Lower lobe of right lung (tissue), 2 donors: ENCODE data around the gene ABHD6. TPM values are rescaled to one million over a fixed set of nuclear protein-coding genes. Genes with fewer than 3 reads are reported as not detected.
"Not testable (repeated sequence)": the region's sequence is repeated elsewhere in the genome, so short reads cannot be mapped to it uniquely, and the experiment has no call there.

Experiments used
- ATAC-seq, 2 donors: fragments of 200-7000 bp; cut with Tn5 transposase; one replicate each; pipeline ENCODE4 v1.9.1; 2020 to 2022; ENCODE audit warnings: mild to moderate bottlenecking in 2 of 2, moderate library complexity in 2 of 2
- DNase-seq: peaks from one replicate; pipeline ENCODE4 v3.0.0-alpha.2; 2020
- H3K27ac ChIP-seq: fragments of 200-600 bp; one replicate; pipeline ENCODE4 v1.8.0; 2022
- H3K27me3 ChIP-seq: fragments of 200-600 bp; one replicate; pipeline ENCODE4 v1.8.0; 2022; ENCODE audit warnings: low read depth
- H3K36me3 ChIP-seq: fragments of 200-600 bp; one replicate; pipeline ENCODE4 v1.8.0; 2022; ENCODE audit warnings: mild to moderate bottlenecking
- H3K4me1 ChIP-seq: fragments of 200-600 bp; one replicate; pipeline ENCODE4 v1.8.0; 2022
- H3K4me3 ChIP-seq: fragments of 200-600 bp; one replicate; pipeline ENCODE4 v1.8.0; 2022; ENCODE audit warnings: mild to moderate bottlenecking
- H3K9me3 ChIP-seq: fragments of 200-600 bp; one replicate; pipeline ENCODE4 v1.8.0; 2022
- intact Hi-C: fragments of 100-400 bp; cut with DNase I; formaldehyde crosslinking; loops from one replicate; pipeline ENCODE4 v1.11.0; 2022
- total RNA-seq: library from RNA; stranded (reverse); fragmentation: NEBNext Ultra II Directional; extraction: Animal tissue kit (Norgen Biotek cat#: 25700); gene quantifications from one replicate; pipeline ENCODE4 v1.2.1, GENCODE V29; 2021
- TF ChIP-seq, protein P1 (sequence below): fragments of 200-600 bp; IDR thresholded peaks from one replicate; pipeline ENCODE4 v1.8.0; 2022; ENCODE audit warnings: antibody characterized with exemption, mild to moderate bottlenecking
- donor health status: DM: no; HTN: yes; CAD: no; lungs with severe emphysema.

The ABHD6 gene
- total RNA-seq, 1 donor from 2014 or later = 16.2 TPM

DNA sequence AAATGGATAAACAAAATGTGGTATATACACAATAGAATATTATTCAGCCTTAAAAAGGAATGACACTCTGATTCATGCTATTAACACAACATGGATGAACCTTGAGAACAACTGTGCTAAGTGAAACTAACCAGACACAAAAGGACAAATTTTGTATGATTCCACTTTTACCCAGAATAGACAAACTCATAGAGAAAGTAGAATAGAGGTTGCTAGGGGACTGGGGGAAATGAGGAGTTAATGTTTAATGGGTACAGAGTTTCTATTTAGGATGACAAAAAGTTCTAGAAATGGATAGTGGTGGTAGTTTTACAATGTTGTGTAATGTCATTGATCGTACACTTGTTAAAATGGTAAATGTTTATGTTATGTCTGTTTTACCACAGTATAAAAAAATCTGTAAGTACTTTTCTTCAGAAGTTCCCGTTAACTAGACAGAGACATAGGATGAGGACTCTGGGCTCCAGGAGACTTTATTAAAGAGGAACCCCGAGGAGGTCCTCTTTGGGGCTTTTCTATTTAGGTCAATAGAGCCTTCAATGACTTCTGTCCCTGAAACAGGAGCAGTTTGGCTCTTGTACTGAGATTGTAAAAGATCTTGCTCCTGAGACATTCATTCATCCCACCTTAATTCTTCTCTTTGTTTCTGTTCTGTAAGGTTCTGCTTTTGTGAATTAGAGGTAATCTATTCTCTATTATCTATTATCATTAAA is 24.5 kb downstream of the ABHD6 start:
- intact Hi-C loops = no loop called here
- Histone ChIP-seq H3K4me3 (no peak overlapping the region), H3K36me3 (peaks cover 33% of the 10 kb centered on the region), H3K27me3 (no peaks in the 10 kb centered on the region), H3K27ac (no peak overlapping the region), H3K4me1 (no peaks in the 10 kb centered on the region), H3K9me3 (no peaks in the 10 kb centered on the region)
- DNase-seq = no peak
- no peak for ATAC-seq
- TF ChIP-seq, protein P1, sequence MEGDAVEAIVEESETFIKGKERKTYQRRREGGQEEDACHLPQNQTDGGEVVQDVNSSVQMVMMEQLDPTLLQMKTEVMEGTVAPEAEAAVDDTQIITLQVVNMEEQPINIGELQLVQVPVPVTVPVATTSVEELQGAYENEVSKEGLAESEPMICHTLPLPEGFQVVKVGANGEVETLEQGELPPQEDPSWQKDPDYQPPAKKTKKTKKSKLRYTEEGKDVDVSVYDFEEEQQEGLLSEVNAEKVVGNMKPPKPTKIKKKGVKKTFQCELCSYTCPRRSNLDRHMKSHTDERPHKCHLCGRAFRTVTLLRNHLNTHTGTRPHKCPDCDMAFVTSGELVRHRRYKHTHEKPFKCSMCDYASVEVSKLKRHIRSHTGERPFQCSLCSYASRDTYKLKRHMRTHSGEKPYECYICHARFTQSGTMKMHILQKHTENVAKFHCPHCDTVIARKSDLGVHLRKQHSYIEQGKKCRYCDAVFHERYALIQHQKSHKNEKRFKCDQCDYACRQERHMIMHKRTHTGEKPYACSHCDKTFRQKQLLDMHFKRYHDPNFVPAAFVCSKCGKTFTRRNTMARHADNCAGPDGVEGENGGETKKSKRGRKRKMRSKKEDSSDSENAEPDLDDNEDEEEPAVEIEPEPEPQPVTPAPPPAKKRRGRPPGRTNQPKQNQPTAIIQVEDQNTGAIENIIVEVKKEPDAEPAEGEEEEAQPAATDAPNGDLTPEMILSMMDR = no peak

GRCh38 chr3:58266577-58266976 is 29.0 kb downstream of the ABHD6 start:
- TF ChIP-seq, protein P1 = no peak
- no peak overlapping the region for H3K27ac ChIP-seq
- H3K9me3 ChIP-seq = no peaks in the 10 kb centered on the region
- no peak for DNase-seq
- peaks cover 32% of the 10 kb centered on the region for H3K36me3 ChIP-seq
- H3K4me3 ChIP-seq = no peak overlapping the region
- H3K27me3 ChIP-seq = no peaks in the 10 kb centered on the region
- intact Hi-C loops = no loop called here
- H3K4me1 ChIP-seq = no peaks in the 10 kb centered on the region
- ATAC-seq = no peak

GRCh38 chr3:58267543-58267942 is 30.0 kb downstream of the ABHD6 start:
- intact Hi-C loops, DNase-seq: not testable (repeated sequence)

DNA sequence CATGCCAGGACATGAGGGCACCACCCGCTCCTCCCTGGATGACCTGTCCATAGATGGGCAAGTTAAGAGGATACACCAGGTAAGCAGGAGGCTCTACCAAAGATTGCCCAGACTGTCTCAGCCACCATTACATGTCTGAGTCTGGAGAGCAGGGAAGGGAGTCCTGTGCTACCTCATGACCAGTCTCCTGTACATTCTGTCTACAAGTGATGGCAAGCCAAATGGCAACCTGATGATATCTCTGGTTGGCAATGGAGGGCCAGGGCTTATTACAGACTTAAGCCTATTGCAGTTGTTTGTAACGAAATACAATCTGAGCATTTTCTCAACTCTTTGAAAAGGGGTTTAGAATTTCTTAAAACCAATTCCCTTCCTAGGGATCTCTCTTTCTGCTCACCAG is 31.8 kb downstream of the ABHD6 start:
- Histone ChIP-seq H3K27ac (no peak overlapping the region), H3K4me3 (no peak overlapping the region), H3K36me3 (peaks cover 34% of the 10 kb centered on the region), H3K4me1 (peaks cover 7% of the 10 kb centered on the region), H3K9me3 (no peaks in the 10 kb centered on the region), H3K27me3 (no peaks in the 10 kb centered on the region)
- intact Hi-C loops = no loop called here
- ATAC-seq (no peak), DNase-seq (no peak)
- TF ChIP-seq, protein P1 = no peak

More at GRCh38 chr3:58267543-58267942, 30.0 kb downstream of the ABHD6 start:
- H3K4me1 ChIP-seq, ATAC-seq, H3K27me3 ChIP-seq, H3K4me3 ChIP-seq, H3K27ac ChIP-seq, H3K9me3 ChIP-seq: not testable (repeated sequence)
- H3K36me3 ChIP-seq = peaks cover 32% of the 10 kb centered on the region

DNA sequence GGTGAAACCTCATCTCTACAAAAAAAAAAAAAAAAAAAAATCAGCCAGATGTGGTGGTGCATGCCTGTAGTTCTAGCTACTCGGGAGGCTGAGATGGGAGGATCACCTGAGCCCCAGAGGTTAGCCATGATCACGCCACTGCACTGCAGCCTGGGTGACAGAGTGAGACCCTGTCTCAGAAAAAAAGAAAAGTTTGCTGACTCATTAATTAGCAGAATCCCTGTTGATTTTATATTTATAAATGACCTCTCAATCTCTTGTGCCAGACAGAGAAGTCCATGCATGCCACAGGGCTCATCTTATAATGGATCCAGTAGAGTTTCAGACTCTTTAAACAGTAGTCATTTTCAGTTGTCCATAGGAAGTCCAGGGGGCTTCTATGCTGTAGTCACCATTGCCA is 32.9 kb downstream of the ABHD6 start:
- Histone ChIP-seq H3K4me3 (no peak overlapping the region), H3K9me3 (no peaks in the 10 kb centered on the region), H3K27me3 (no peaks in the 10 kb centered on the region), H3K36me3 (peaks cover 42% of the 10 kb centered on the region), H3K4me1 (peaks cover 7% of the 10 kb centered on the region), H3K27ac (no peak overlapping the region)
- TF ChIP-seq, protein P1 = no peak
- no peak for DNase-seq
- intact Hi-C loops = no loop called here
- ATAC-seq = no peak

- no peak for DNase-seq
- ATAC-seq = peak in 1 of 2 donors; percentile 54
- Histone ChIP-seq H3K9me3 (no peaks in the 10 kb centered on the region), H3K36me3 (peaks cover 45% of the 10 kb centered on the region), H3K27me3 (no peaks in the 10 kb centered on the region), H3K4me1 (peaks cover 7% of the 10 kb centered on the region), H3K4me3 (no peak overlapping the region), H3K27ac (no peak overlapping the region)
- intact Hi-C loops = no loop called here
- TF ChIP-seq, protein P1 = no peak
Observed at GRCh38 chr3:58271901-58272501, 34.4 kb downstream of the ABHD6 start.
